WTC11 (cell line): ENCODE data around the gene SPINK1. TPM values are rescaled to one million over a fixed set of nuclear protein-coding genes. Genes with fewer than 3 reads are reported as not detected.
"Not testable (repeated sequence)": the region's sequence is repeated elsewhere in the genome, so short reads cannot be mapped to it uniquely, and the experiment has no call there.

Source experiments
- ATAC-seq: fragments of 200-7000 bp; cut with Tn5 transposase; 2 replicates; pipeline ENCODE4 v1.10.0; 2021; ENCODE audit warnings: mild to moderate bottlenecking, moderate library complexity
- CTCF ChIA-PET: fragments of 300-600 bp; sonication (Branson Sonifier 250); formaldehyde crosslinking; loops from one replicate; lab custom pipeline; 2021; ENCODE audit warnings: antibody characterized with exemption; lab: Charles Lee
- POLR2A ChIA-PET: fragments of 350-600 bp; sonication (Branson Sonifier 250); formaldehyde crosslinking; loops from one replicate; lab custom pipeline; 2021; ENCODE audit warnings: antibody characterized with exemption; lab: Charles Lee
- DNase-seq: peaks from one replicate; pipeline ENCODE4 v3.0.0; 2021; ENCODE audit warnings: low spot score
- H3K27ac Mint-ChIP-seq: 2 replicates; pipeline ENCODE4 v1.8.0; 2021; ENCODE audit warnings: mixed read lengths
- H3K27me3 Mint-ChIP-seq: 2 replicates; pipeline ENCODE4 v1.8.0; 2021; ENCODE audit warnings: low read depth, mild to moderate bottlenecking, moderate library complexity, mixed read lengths
- H3K36me3 Mint-ChIP-seq: 2 replicates; pipeline ENCODE4 v1.8.0; 2021; ENCODE audit warnings: mixed read lengths
- H3K4me1 Mint-ChIP-seq: 2 replicates; pipeline ENCODE4 v1.8.0; 2022; ENCODE audit warnings: mixed read lengths
- H3K4me3 Mint-ChIP-seq: 2 replicates; pipeline ENCODE4 v1.8.0; 2021; ENCODE audit warnings: mild to moderate bottlenecking, moderate library complexity, mixed read lengths
- H3K9me3 Mint-ChIP-seq: 2 replicates; pipeline ENCODE4 v1.8.0; 2021; ENCODE audit warnings: mixed read lengths
- ATF6 ChIP-seq: sonication (generic); formaldehyde crosslinking; IDR thresholded peaks from 2 replicates; pipeline ENCODE4 v1.8.1; 2023; ENCODE audit warnings: mild to moderate bottlenecking, missing genetic modification reagents
- CDX4 ChIP-seq: fragments of 250-450 bp; sonication (Bioruptor Pico); IDR thresholded peaks from 2 replicates; pipeline ENCODE4 v1.9.0; 2021; ENCODE audit warnings: moderate library complexity, mild to moderate bottlenecking, inconsistent platforms, borderline replicate concordance
- E2F5 ChIP-seq: sonication (generic); formaldehyde crosslinking; IDR thresholded peaks from 2 replicates; pipeline ENCODE4 v1.8.1; 2022; ENCODE audit warnings: mild to moderate bottlenecking, moderate library complexity, missing genetic modification reagents
- ERG ChIP-seq: fragments of 250-450 bp; sonication (Bioruptor Pico); IDR thresholded peaks from 2 replicates; pipeline ENCODE4 v1.8.0; 2021; ENCODE audit warnings: mild to moderate bottlenecking
- FOXK1 ChIP-seq: sonication (generic); formaldehyde crosslinking; IDR thresholded peaks from 2 replicates; pipeline ENCODE4 v1.8.0; 2022; ENCODE audit warnings: mild to moderate bottlenecking, moderate library complexity, missing genetic modification reagents
- FOXP1 ChIP-seq: sonication (generic); formaldehyde crosslinking; IDR thresholded peaks from 2 replicates; pipeline ENCODE4 v1.8.0; 2022; ENCODE audit warnings: missing genetic modification reagents, mild to moderate bottlenecking, moderate library complexity, borderline replicate concordance
- FOXP4 ChIP-seq: sonication (generic); formaldehyde crosslinking; IDR thresholded peaks from 2 replicates; pipeline ENCODE4 v1.8.0; 2022; ENCODE audit warnings: mild to moderate bottlenecking, missing genetic modification reagents
- GABPB1 ChIP-seq: sonication (generic); formaldehyde crosslinking; IDR thresholded peaks from 2 replicates; pipeline ENCODE4 v1.8.1; 2023; ENCODE audit warnings: mild to moderate bottlenecking, missing genetic modification reagents
- GTF2I ChIP-seq: fragments of 250-450 bp; sonication (Bioruptor Pico); conservative IDR thresholded peaks from 2 replicates; pipeline ENCODE4 v1.4.0; 2021; ENCODE audit warnings: mild to moderate bottlenecking
- HMGXB4 ChIP-seq: sonication (generic); formaldehyde crosslinking; IDR thresholded peaks from 2 replicates; pipeline ENCODE4 v1.8.1; 2023; ENCODE audit warnings: mild to moderate bottlenecking, moderate library complexity, missing genetic modification reagents
- NFE2L1 ChIP-seq: sonication (generic); formaldehyde crosslinking; IDR thresholded peaks from 2 replicates; pipeline ENCODE4 v1.8.1; 2023; ENCODE audit warnings: missing genetic modification reagents
- NR2C2 ChIP-seq: sonication (generic); formaldehyde crosslinking; IDR thresholded peaks from 2 replicates; pipeline ENCODE4 v1.8.0; 2022; ENCODE audit warnings: mild to moderate bottlenecking, missing genetic modification reagents
- PRDM15 ChIP-seq: sonication (generic); formaldehyde crosslinking; IDR thresholded peaks from 2 replicates; pipeline ENCODE4 v1.8.0; 2022; ENCODE audit warnings: missing genetic modification reagents
- PREB ChIP-seq: sonication (generic); formaldehyde crosslinking; IDR thresholded peaks from 2 replicates; pipeline ENCODE4 v1.8.1; 2022; ENCODE audit warnings: mild to moderate bottlenecking, missing genetic modification reagents, moderate library complexity, borderline replicate concordance
- SOX15 ChIP-seq: fragments of 250-450 bp; sonication (Bioruptor Pico); IDR thresholded peaks from 2 replicates; pipeline ENCODE4 v1.9.0; 2021; ENCODE audit warnings: mild to moderate bottlenecking
- SP1 ChIP-seq: sonication (generic); formaldehyde crosslinking; conservative IDR thresholded peaks from 2 replicates; pipeline ENCODE4 v1.8.1; 2022; ENCODE audit warnings: missing genetic modification reagents
- ZNF121 ChIP-seq: sonication (generic); formaldehyde crosslinking; IDR thresholded peaks from 2 replicates; pipeline ENCODE4 v1.8.0; 2023; ENCODE audit warnings: missing genetic modification reagents
- ZNF396 ChIP-seq: fragments of 250-450 bp; sonication (Bioruptor Pico); IDR thresholded peaks from 2 replicates; pipeline ENCODE4 v1.8.0; 2021; ENCODE audit warnings: mild to moderate bottlenecking, moderate library complexity, borderline replicate concordance
- ZNF671 ChIP-seq: fragments of 250-450 bp; sonication (Bioruptor Pico); IDR thresholded peaks from 2 replicates; pipeline ENCODE4 v1.8.0; 2021; ENCODE audit warnings: mild to moderate bottlenecking
- total RNA-seq: library from RNA; stranded (reverse); gene quantifications from 3 replicates; pipeline ENCODE4 v1.2.3, GENCODE V29; 2021

The SPINK1 gene
- total RNA-seq, 1 experiment from 2014 or later: 5.4 TPM

- H3K27ac Mint-ChIP-seq: no peak overlapping the region
- no peak for TF ChIP-seq NR2C2 (CRISPR knock-in tag)
- TF ChIP-seq GABPB1 (CRISPR knock-in tag): peak; percentile 93
- TF ChIP-seq, all 79 proteins: peak for 1
- Mint-ChIP-seq H3K36me3 (no peaks in the 10 kb centered on the region), H3K4me1 (no peaks in the 10 kb centered on the region), H3K4me3 (no peak overlapping the region), H3K27me3 (no peaks in the 10 kb centered on the region), H3K9me3 (no peaks in the 10 kb centered on the region)
- ChIA-PET POLR2A (no interaction called here), CTCF (interaction anchor here (1.0 kb wide), 1 partner anchor 140 kb away, joined by 3 read pairs; no protein-coding TSS in a partner anchor)
- DNase-seq (no peak), ATAC-seq (no peak)
Measured at GRCh38 chr5:147830035-147830434, 1.4 kb downstream of the SPINK1 start.

- H3K36me3 Mint-ChIP-seq, DNase-seq, POLR2A ChIA-PET, H3K9me3 Mint-ChIP-seq, H3K27me3 Mint-ChIP-seq, H3K4me3 Mint-ChIP-seq, CTCF ChIA-PET, H3K27ac Mint-ChIP-seq, H3K4me1 Mint-ChIP-seq, ATAC-seq: not testable (repeated sequence)
Measured at GRCh38 chr5:147827017-147827416, 4.5 kb downstream of the SPINK1 start.

- peaks cover 10% of the 10 kb centered on the region for H3K4me1 Mint-ChIP-seq
- H3K27me3 Mint-ChIP-seq: no peaks in the 10 kb centered on the region
- ATAC-seq (no peak), DNase-seq (no peak)
- H3K4me3 Mint-ChIP-seq: no peak overlapping the region
- CTCF ChIA-PET: no interaction called here
- no peaks in the 10 kb centered on the region for H3K36me3 Mint-ChIP-seq
- POLR2A ChIA-PET: no interaction called here
- no peak overlapping the region for H3K27ac Mint-ChIP-seq
- H3K9me3 Mint-ChIP-seq: no peaks in the 10 kb centered on the region
- TF ChIP-seq FOXK1 (CRISPR knock-in tag) (no peak), CDX4 (no peak), E2F5 (CRISPR knock-in tag) (no peak), PREB (CRISPR knock-in tag) (no peak), HMGXB4 (CRISPR knock-in tag) (no peak), FOXP1 (no peak), NFE2L1 (no peak), ERG (CRISPR knock-in tag) (no peak), ZNF121 (no peak), SP1 (CRISPR knock-in tag) (no peak), FOXP4 (CRISPR knock-in tag) (no peak), ATF6 (CRISPR knock-in tag) (no peak), ZNF396 (CRISPR knock-in tag) (no peak), PRDM15 (CRISPR knock-in tag) (no peak), GTF2I (CRISPR knock-in tag) (no peak), SOX15 (CRISPR knock-in tag) (no peak), ZNF671 (CRISPR knock-in tag) (no peak)
Measured at GRCh38 chr5:147826361-147826760, 5.1 kb downstream of the SPINK1 start.
